Measurements from ENCODE around the gene NCKAP5.

The NCKAP5 gene

GRCh38 chr2:132901661-132902060 lies 666.6 kb downstream of the NCKAP5 start:
- DNase-seq, result no peak

GRCh38 chr2:132897111-132897510 lies 671.2 kb downstream of the NCKAP5 start:
- no peak for DNase-seq

- DNase-seq, result no peak
These were observed 672.2 kb downstream of the NCKAP5 start for GRCh38 chr2:132896073-132896472.

GRCh38 chr2:132891498-132891897 lies 676.8 kb downstream of the NCKAP5 start:
- DNase-seq, result no peak

- no peak for DNase-seq
These were observed 681.7 kb downstream of the NCKAP5 start for GRCh38 chr2:132886574-132886973.

- no peak for DNase-seq
These were observed 683.6 kb downstream of the NCKAP5 start for GRCh38 chr2:132884705-132885104.

- DNase-seq, result no peak
These were observed 684.0 kb downstream of the NCKAP5 start for GRCh38 chr2:132884292-132884691.

GRCh38 chr2:132883430-132883829 lies 684.8 kb downstream of the NCKAP5 start:
- DNase-seq, result no peak

GRCh38 chr2:132881546-132881945 lies 686.7 kb downstream of the NCKAP5 start:
- DNase-seq, result no peak

GRCh38 chr2:132877923-132878322 lies 690.3 kb downstream of the NCKAP5 start:
- DNase-seq, result no peak

GRCh38 chr2:132876745-132877391 lies 691.4 kb downstream of the NCKAP5 start:
- no peak for DNase-seq

GRCh38 chr2:132875193-132875592 lies 693.1 kb downstream of the NCKAP5 start:
- DNase-seq, result no peak

GRCh38 chr2:132873738-132874137 lies 694.5 kb downstream of the NCKAP5 start:
- DNase-seq, result no peak

- DNase-seq, result no peak
These were observed 696.4 kb downstream of the NCKAP5 start for GRCh38 chr2:132871831-132872230.

GRCh38 chr2:132863961-132864360 lies 704.3 kb downstream of the NCKAP5 start:
- DNase-seq, result no peak

GRCh38 chr2:132860220-132860619 lies 708.0 kb downstream of the NCKAP5 start:
- no peak for DNase-seq

GRCh38 chr2:132859590-132859989 lies 708.7 kb downstream of the NCKAP5 start:
- DNase-seq, result no peak

- DNase-seq, result no peak
These were observed 710.9 kb downstream of the NCKAP5 start for GRCh38 chr2:132857319-132857718.

GRCh38 chr2:132850688-132851087 lies 717.6 kb downstream of the NCKAP5 start:
- no peak for DNase-seq

- DNase-seq, result no peak
These were observed 719.1 kb downstream of the NCKAP5 start for GRCh38 chr2:132849118-132849517.

GRCh38 chr2:132845339-132845738 lies 722.9 kb downstream of the NCKAP5 start:
- DNase-seq, result no peak

GRCh38 chr2:132844585-132844984 lies 723.7 kb downstream of the NCKAP5 start:
- DNase-seq, result no peak

- no peak for DNase-seq
These were observed 730.5 kb downstream of the NCKAP5 start for GRCh38 chr2:132837769-132838168.

- DNase-seq, result no peak
These were observed 737.9 kb downstream of the NCKAP5 start for GRCh38 chr2:132830321-132830827.

Measured in hypothalamus (tissue), 51 donors.